ENCODE results near the gene MSL2.
"Not testable (repeated sequence)": the region's sequence is repeated elsewhere in the genome, so short reads cannot be mapped to it uniquely, and the experiment has no call there.

The MSL2 gene, protein sequence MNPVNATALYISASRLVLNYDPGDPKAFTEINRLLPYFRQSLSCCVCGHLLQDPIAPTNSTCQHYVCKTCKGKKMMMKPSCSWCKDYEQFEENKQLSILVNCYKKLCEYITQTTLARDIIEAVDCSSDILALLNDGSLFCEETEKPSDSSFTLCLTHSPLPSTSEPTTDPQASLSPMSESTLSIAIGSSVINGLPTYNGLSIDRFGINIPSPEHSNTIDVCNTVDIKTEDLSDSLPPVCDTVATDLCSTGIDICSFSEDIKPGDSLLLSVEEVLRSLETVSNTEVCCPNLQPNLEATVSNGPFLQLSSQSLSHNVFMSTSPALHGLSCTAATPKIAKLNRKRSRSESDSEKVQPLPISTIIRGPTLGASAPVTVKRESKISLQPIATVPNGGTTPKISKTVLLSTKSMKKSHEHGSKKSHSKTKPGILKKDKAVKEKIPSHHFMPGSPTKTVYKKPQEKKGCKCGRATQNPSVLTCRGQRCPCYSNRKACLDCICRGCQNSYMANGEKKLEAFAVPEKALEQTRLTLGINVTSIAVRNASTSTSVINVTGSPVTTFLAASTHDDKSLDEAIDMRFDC

DNA sequence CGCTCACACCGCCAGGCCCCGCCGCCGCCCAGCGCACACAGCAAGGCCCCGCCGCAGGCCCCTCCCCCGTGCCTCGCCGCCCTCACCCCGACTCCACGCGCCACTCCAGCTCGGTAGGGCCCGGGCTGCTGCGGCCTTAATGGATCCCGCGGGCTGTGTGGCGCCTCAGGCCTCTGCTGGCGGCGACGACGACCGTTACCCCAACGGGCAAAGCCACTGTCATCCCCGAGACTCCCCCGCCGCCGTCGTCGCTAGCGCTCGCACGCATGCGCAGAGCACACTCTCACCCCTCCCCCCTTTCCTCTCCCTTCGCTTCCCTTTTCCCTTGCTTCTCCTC lies at the start of gene MSL2:
Gene MSL2 (minus strand): TSS at position 272 of the 337 bp plus-strand sequence. CDS start 1,222 bp downstream, outside the sequence.
- DNase-seq, result peak; percentile 89

DNA sequence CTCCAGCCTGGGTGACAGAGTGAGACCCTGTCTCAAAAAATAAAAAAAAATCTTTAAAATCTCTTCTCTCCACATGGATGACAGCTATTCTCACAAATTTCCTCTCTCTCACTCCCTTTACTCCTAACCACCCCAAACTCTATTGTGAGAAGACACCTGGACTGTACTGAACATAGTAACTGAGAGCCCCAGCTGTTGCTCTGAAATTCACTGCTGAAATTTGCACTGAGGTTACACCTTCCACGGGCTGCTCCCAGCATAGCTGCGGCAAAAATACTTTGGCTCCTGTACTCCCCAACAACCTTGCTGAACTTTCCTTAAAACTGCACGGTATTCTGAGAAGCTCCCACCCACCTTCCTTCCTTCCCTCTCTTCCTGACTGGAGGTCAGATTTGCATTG lies 49.6 kb upstream of the MSL2 start:
- DNase-seq, result no peak

DNA sequence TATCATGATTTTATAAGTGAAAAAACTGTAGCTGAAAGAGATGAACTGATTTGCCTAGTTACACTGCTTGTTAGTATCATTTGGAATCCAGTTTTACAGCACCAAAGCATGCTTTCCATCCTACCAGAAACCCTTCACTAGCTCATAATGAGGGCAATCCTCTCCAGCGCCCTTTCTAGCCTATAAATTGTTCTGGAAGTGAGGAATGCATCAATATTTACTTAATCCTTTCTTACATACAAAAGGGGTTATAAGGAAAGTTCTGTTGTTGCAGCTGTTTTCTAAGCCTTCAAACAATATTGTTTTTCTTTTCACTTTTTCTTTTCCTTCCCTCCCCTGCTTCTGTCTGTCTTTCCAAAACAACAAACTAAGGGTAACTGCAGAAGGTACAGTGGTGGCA lies 43.0 kb upstream of the MSL2 start:
- DNase-seq, result no peak

DNA sequence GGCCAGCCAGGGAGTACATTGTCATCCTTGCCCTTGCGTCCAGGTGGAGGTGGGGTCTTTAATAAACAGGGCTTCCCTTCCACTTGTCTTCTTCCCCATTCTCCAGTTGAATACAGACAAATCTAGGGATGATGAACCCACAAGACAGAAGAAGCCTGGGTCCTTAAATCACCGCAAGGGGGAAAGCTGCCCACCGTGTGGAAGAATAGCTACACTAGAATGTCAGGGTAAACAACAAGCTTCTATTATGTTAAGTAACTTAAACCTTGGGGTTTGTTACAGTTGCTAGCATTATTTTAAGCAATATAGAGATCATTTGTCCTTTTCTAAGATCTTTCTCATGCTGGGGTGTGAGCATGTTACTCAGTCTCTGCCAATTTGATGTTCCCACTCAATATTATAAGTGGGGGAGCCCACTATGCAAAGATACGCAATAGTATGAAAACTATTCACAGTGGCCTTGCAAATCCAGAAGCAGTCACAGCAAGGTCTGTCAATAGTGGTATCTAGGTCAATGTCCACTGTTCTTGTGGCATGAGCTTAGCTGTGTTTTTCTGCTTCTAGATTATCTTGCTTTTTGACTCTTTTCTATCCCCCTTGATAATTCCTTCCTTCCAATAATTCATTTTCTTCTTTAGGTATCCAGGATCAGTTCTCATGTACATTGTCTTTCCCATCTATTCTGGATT lies 42.0 kb upstream of the MSL2 start:
- no peak for DNase-seq

DNA sequence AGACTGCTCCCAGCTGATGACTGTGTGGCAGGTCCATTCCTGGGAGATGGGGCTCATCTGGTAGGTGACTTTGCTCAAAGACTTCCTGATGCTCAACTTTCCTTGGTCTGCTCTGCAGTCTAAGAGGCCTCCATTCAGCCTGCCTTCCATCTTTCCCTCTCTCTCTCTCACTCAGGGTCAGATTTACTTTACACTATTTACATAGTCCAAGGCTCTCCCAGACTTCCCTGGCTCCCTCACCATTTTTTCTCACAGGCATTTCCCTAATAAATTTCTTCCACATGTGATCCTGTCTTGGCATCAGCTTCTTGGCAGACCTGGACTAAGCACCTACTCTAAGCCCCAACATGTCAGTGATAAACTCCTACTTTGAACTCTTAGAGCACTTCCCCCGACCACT lies 41.0 kb upstream of the MSL2 start:
- no peak for DNase-seq

DNA sequence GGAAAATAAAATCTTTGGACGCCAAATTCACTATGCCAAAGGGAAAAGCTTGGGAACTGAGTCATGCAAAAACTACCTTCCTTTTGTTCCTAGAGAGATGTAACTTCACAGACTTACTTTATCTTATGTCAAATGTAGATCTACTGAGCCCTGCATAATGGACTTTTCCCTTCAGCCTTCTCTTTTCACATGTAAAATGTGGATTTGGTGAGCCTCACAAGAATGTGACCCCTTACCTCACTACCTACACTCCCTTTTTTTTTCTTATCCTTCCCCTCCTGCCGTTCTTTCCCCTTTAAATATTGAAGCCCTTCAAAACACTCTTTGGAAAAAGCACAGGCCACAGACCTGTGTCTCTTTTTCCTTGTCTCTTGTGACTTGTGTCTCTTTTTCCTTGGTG lies 40.0 kb upstream of the MSL2 start:
- DNase-seq, result no peak

DNA sequence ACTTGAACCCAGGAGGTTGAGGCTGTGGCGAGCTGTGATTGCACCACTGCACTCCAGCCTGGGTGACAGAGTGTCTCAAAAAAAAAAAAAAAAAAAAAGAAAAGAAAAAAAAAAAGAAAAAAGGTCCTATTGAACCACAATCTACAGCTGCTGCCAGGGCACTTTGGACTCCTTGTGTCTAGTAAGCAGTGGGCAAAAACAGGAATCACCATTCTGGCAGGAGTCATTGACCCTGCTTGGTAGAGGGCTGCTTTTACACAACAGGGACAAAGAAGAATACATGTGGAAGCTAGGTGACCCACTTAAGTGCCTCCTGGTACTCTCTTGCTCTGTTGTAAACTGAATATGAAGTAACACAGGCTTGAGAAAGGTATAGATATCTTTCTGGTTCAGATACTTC lies 39.4 kb upstream of the MSL2 start:
- no peak for DNase-seq

DNA sequence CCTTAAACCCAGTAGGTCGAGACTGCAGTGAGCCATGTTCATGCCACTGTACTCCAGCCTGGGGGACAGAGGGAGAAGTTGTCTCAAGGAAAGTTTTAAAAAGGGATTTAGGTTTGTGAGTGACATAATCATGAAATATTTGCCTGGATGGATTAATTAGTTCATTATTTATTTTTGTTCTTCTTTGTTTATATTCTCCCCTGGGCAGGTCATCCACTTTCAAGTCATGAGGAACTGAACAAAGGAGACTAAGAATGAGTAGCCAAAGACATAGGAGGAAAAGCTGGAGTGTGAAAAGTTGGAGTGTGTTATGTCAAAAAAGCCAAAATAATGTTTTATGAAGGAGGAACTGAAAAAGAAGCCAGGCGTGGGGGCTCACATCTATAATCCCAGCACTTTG lies 36.3 kb upstream of the MSL2 start:
- DNase-seq, result no peak

DNA sequence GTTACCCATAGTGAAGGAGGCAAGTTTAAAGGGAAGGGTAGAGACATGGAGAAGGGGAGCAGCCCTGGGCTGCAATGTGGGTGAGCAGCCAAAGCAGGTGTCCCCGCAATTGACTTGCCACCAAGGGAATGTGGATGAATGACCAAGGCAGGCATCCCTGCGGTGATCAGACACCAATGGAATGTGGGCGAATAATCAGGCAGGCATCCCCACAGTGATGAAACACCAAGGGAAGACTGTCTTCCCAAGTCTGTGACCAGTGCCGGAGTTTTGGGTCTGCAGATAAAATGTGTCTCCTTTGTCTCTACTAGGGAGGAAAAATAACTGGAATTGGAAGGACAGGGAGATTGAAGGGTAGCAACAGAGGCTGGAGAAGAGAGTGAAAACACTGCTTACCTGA lies 26.6 kb upstream of the MSL2 start:
- not testable (repeated sequence) for DNase-seq

DNA sequence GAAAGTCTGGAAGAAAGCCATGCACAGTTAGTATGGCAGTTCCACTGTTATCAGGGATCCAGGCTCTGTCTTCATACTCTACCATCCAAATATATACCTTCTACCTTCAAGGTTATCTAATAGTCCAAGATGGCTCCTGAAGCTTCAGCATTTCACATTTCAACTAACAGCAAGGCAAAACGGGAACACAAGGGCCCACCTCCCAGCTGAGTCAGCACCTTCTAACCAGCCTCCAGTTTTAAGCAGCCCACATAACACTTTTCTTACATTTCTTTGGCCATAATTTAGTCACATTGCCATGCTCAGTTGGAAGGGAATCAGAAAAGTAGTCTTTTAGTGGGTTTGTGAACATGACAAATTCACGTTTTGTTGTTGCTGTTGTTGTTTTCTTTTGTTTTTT lies 15.4 kb upstream of the MSL2 start:
- DNase-seq, result no peak

DNA sequence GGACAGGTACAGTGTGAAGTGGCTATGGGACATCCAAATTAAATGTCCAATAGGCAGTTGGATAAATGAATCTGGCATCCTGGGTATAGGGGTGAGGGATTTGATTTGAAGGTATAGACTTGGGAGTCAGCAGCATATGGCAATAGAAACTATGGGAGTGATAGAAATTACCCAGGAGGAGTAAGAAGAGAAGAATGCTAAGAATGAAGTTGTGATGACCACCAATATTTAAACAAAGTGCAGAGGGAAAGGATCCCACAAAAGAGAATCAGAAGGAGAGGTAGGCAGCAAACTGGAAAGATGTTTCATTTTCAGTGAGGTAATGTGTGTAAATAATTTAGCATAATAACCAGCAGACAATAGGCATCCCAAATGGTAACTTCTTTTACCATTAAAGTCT lies 13.8 kb upstream of the MSL2 start:
- DNase-seq, result no peak

DNA sequence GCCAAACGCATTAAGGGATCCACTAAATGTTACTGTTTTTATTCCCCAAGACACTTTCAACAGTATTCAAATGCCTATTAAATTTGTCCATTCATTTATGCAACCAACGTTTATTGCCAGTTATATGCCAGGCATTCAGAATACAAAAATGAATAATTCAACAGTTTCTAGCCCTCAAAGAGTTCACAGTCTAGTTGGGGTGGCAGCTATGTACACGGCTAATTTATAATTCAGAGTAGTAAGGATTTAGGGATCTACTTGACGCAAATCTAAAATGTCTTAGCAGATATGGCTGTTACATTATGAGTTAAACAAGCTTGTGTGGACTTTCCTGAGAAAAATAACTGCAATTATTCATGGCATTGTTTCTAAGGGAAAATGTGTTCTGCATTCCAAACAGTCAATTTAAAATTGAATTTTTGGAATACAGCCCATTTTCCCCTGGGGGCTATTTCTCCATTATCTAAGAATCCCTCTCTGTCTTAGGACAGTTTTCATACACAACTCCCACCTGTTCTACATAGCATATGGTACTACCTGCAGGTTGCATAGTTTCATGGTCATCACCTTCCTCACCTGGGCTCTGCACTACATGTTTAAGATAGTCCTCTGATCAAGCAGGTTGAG lies 11.5 kb upstream of the MSL2 start:
- DNase-seq, result no peak

DNA sequence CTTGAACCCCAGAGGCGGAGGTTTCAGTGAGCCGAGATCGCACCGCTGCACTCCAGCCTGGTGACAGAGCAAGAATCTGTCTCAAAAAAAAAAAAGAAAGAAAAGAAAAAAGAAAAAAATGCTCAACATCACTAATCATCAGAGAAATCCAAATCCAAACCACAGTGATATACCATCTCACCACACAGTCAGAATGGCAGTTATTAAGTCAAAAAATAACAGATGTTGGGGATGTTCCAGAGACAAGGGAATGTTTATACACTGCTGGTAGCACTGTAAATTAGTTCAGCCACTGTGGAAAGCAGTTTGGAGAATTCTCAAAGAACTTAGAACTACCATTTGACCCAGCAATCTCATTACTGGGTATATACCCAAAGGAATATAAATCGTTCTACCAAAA lies 3.1 kb upstream of the MSL2 start:
- DNase-seq, result not testable (repeated sequence)

DNA sequence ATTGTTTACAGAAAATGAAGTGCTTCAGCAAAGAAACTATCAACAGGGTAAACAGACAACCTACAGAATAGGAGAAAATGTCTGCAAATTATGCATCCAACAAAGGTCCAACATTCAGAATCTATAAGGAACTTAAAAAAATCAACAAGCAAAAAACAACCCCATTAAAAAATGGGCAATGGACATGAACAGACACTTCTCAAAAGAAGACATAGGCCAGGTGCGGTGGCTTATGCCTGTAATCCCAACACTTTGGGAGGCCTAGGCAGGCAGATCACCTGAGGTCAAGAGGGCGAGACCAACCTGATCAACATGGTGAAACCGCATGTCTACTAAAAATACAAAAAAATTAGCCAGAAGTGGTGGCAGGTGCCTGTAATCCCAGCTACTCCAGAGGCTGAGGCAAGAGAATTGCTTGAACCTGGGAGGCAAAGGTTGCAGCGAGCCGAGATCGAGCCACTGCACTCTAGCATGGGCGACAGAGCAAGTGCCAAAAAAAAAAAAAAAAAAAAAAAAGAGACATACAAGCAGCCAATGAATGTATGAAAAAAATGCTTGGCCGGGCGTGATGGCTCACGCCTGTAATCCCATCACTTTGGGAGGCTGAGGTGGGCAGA lies 2.4 kb upstream of the MSL2 start:
- not testable (repeated sequence) for DNase-seq

DNA sequence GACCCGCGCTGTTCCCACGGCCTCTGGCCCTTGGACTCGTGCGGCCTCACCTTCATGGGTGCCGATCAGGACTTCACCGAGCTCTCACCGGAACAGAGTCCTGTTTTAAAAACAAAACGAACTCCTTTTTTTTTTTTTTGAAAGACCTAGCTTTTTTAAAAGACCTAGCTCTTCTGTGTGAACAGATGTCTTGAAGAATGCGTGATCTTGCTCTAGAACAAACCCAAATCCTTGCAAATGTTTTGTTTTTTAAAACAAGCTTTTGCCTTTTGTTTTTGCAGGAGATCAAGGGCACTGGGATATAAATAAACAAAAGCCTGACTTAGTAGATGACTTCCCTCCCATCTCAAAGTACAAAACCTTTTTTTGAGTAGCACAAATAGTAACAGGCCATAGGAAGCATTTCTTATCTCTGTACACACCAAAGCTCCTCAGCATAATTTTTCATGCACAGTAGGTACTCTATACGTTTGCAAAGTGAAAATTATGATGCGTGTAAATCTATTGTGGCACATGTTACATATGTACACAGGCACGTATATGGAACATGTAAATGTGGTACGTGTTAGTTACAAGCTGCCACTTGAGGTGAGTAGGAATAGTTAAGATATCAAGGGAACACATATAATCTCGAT lies 1.1 kb upstream of the MSL2 start:
- no peak for DNase-seq

DNA sequence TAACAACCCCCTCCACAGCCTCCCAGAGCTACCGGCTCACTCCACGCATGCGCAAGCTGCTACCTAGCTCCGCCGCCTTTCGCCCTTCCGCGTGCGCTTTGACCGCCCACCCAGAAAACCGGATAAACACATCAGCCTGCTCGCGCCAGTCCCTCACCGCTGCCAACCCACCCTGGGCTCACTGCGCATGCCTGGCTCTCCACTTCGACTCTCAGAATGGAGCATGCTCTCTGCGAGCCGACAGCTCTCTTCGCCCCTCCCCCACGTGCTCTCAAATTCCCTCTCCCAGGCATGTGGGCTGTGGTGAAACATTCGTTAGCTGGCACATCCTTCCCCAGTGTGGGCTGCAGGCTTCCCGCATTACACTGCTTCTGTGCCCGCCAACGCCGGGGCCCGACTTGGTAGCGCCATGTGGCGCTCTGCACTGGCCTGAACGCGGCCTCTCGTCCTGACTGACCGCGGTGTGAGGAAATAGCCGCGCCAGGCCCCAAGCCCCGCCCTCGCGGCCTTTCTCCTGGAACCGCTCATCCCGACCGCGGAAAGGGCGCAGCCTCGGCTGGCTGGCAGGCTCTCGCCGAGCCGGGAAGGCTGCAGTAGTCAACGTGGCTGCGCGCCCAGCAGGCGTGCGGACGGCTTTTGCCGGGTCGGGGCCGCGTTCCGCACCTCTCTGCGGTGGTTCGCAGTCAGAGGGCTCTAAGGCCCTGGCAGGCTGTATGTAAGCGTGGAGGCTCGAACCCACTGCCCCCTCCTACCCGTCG lies 445 bp upstream of the MSL2 start:
- DNase-seq, result peak; percentile 100

DNA sequence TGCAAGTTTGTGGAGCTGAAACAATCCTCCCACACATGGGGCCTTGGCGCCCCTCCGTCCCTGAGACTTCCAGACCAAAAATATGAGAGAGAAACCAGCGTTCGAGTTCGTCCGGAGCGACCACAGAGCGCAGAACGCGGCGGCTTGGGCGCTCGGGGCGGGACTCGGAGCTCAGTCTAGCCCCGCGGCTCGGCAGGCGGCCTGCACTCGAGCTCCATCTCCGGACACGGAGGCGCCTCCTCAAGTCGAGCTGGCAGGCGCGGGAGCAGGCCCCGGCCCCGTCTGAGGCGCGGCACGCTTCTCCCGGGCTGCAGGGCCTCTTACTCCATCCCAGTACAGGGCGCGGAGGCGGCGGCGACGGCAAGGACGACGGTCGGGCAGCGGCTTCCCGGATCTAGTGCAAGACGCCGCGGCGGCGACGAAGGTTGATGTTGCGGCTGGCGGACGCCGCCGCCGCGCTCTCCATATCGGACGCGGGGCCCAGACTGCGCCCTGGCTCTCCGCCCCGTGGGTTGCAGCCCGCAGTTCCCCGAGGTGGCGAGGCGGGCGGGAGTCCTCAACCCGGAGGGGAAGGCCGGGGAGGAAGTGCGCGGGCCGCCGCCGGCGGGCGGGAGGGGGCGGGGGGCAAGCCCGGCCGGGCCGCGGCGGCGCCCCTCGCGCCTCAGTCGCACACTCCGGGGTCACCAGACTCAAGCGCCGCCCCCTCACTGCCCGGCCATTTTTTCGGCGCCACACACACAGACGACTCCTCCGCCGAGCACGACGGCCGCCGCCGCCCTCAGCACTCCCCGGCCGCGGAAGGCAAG lies 674 bp downstream of the MSL2 start:
- DNase-seq, result no peak

DNA sequence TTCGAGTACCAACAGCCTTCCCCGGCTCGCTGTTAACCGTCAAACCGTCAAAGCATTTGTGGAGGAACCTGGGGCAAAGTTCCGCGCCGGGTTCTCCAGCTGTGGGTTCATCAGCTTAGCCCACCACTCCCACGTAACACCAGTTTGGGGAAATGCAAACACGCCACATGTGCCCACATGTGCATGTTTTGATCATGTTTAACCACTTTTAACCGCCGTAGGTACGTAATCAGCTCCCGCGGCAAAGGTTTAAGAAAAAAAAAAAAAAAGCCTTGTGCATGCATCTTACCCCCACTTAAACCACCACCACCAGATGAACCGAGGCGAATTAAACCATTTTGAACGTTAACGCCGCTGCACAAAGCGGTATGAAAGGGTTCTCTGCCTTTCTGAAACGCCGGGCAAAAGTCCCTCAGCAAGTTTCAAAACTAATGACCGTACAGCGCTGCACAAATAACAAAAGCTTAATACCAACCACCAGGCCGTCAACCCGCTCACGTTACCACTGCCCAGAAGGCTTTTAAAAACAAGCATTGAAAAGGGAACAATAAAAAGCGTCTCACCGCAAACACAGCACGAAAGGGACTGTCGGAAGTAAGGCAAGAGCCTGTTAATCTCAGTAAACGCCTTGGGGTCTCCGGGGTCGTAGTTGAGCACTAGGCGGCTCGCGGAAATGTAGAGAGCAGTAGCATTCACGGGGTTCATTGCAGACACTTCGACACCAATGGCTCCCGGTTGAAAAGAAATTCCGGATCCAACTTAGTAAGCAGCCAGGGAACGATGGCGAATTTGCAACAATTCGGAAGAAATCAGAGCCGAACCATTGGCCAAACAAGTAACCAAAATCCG lies 1.5 kb downstream of the MSL2 start:
- peak; percentile 36 for DNase-seq

DNA sequence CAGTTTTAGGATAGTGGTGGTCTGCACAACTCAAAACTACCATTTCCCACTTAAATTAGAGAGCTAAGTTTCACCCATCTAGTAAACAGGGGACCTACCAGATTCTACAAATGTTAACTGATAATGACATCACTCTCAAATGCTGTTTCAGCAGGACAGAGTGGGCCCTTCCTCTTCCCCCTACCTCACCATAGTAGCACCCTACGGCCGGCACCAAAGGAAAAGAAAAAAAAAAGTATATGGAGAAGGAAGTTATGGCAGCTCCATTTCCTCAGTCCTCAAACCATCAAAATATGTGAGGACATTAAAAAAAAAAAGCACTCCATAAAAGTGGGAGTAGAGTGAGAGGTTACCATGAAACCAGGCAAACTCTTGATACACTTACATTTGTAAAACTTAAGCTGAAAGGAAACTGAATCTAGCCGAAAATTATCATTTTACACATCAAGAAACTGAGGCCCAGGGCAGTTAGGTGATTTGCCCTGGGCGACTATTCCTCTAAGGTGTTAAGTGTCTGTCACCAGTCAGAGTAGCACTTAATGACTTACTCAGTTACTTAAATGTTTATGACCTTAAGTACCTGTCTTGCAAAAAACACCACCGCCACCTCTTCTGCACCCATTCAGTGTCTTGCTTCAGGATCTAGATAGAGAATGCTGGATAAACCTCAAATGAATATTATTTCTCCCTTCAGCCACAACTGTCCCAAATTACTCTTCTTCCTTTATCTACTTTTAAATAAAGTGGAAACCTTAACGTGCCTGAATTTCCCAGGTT lies 2.7 kb downstream of the MSL2 start:
- no peak for DNase-seq
